HG03066 (cell line): Measurements from ENCODE around the gene SLC35D1.
"Not testable (repeated sequence)": the region's sequence is repeated elsewhere in the genome, so short reads cannot be mapped to it uniquely, and the experiment has no call there.

ENCODE experiments used
- ATAC-seq: cut with Tn5 transposase; IDR thresholded peaks from one replicate; pipeline ENCODE4 v1.9.1; 2021; ENCODE audit warnings: low read depth; ENCODE audit not compliant: unreplicated experiment

SLC35D1 gene

DNA sequence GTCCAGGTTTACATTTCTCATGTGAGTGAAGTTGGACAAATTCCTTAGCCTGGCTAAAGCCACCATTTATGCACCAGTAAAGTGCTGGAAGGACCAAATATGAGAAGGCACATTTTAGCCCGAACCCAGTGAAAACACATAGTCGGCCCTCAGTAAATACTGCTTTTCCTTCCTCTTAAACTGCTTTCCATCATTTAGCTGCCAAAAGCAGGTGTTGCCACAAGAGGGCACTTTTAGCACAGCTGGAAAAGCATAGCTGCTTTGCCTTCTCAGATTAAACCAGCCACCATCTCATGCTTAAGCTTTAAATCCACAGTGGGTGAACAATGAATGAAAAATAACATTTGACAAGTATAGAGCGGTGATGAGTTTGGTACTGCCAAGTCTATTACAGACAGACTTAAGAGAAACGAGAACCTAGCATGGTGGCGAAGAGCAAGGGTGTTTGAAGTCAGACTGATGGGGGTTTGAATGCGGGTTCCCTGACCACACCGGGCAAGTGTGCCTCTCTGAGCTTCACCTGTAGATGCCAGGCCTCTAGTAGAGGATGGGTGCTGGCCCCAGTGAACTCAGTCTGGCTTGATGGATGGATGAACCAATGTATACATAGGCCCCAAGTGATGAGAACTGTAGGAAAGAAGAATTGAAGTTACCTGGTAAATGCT lies 57.8 kb downstream of the SLC35D1 start:
- peak; percentile 77 for ATAC-seq

DNA sequence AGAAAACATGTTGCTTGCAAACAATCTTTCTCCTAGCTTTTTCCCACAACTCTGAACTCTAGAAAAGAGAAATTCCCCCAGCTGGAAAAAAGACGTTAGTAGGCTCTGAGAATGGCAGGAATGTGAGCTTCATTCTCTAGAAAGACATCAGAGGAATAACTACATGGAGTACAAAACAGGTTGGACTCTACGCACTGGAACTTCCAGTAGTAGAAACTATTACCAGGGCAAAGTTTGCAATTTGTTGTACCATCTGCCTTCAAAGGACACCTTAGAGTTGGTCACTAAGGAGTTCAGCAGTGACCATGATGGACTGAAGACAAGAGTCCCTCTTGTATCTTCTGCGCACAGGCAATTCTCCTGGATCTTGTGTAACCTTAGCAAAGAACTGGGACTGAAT lies 60.9 kb downstream of the SLC35D1 start:
- ATAC-seq = no peak

DNA sequence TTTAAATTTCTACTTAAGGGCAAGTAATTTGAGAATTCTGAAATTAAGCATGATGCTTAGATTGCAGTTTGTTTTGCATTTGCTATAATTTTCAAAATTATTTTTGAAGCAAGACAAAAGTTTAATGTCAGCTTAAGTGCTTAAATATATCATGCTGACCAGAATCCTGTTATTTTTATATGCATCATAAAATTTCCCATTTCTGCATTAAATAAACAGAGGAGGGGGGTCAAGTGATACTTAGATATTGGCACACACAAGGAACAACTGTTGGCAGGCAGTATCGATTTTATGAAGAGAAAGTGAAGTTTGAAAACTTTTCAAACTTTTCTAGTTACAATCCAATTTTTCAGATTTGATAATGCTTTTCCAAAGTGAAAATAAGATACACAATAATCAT lies 68.1 kb downstream of the SLC35D1 start:
- no peak for ATAC-seq

DNA sequence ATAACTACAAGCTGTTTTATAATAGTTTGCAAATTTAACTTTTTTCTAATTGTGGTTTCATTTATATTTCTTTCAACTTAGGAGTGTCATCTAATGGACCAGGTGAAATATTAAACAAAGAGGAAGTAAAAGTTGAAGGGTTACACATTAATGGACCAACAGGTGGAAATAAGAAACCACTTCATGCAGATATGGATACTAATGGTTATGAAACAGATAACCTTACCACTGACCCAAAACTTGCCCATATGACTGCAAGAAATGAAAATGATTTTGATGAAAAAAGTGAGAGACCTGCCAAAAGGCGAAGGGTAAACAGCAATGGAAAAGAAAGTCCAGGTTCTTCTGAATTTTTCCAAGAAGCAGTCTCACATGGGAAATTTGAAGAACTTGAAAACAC lies 69.5 kb downstream of the SLC35D1 start:
- peak; percentile 84 for ATAC-seq

DNA sequence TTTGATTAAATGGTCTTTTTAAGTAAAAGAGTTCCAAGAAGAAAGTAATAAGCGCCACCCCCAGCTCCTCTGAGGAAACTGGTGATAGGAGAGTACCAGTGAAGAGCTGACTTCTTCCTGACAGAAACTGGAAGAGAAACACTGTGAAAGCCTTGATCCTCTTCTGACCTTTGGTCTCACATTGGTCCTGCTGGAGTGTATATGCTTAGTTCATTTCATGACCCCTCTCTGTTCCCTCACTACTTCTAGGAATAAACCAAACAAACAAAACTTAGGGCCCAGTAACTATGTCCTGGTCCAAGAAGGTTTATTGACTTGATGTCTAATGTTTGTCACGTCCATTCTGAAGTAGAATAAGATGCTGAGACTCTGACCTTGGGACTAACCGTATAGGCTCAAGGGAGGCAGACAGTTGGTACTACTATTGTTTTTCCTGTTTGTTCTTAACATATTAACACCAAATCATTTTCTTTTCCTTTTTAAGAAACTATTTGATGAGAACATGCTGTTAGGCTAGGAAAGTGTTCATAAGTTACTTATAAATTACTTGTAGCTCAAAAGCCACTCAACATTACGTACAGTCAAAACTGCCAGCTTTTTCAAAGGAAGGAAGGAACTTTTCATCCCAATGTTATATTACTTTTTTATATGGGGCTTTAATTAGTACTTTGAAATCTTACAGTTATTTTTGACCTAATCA lies 71.2 kb downstream of the SLC35D1 start:
- peak; percentile 49 for ATAC-seq

DNA sequence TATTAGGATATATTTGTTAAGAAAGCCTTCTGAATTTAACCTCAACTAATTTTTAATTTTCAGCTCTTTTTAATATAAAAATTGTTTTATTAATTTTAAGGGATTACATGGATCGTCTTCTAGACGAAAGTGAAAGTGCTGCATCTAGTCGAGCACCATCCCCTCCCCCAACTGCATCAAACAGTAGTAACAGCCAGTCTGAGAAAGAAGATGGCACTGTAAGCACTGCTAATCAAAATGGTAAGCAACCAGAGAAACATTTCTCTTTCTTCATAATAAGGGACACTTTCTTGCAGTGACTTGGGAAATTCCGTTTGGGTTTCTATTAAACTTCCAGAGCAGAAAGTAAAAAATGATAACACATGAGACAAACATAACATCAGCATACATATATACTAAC lies 72.3 kb downstream of the SLC35D1 start:
- no peak for ATAC-seq

DNA sequence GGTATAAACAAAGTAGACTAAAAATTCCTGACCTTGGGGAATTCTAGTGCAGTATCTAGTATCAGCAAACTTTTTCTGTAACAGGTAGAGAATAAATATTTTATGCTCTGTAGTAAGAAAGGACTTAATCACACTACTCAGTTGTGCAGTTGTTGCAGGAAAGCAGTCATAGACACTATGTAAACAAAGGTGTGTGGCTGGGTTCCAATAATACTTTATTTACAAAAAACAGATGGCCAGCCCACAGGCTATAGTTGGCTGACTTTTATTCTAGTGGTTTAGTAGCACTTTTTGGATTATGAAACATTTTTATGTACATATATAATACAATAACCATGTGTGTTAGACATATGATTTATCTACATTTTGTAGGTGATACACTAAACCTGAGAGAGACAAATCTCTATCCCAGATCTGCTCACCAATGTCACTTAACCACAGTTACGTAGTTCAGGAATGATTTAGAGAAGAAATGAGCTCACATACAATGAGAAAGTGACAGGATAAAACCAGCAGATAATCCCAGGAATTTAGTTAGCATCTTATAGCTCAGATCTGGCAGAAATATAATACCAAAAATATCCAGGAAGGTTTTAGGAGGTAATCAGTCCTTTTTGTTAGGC lies 73.1 kb downstream of the SLC35D1 start:
- ATAC-seq = no peak

DNA sequence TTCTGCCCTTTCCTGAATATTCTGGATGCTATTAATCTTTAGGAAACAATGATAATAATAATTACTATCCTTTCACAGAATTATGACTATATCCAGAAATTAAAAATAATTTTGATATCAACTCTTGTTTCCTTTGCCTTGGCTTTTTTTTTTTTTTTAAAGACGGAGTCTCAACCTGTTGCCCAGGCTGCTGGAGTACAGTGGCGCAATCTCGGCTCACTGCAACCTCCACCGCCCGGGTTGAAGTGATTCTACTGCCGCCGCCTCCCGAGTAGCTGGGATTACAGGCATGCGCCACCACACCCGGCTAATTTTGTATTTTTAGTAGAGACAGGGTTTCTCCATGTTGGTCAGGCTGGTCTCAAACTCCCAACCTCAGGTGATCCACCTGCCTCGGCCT lies 74.3 kb downstream of the SLC35D1 start:
- not testable (repeated sequence) for ATAC-seq

DNA sequence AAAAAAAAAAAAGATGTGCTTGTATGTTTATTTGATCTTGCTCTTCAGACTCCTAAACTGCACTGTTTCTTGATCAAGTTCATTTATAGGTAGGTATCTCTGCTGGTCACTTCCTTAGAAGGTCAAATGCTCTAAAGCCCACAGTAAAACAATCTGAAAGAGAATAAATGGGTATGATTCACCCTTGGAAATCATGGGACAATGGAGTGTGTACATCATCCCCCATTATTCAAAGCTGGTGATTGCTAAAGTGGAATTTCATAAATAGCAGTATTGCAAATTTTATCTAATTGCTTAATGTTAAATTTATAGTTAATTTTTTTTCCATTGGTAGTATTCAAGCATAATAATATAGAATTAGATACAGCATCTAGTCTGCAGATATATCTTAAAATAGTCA lies 75.7 kb downstream of the SLC35D1 start:
- no peak for ATAC-seq

DNA sequence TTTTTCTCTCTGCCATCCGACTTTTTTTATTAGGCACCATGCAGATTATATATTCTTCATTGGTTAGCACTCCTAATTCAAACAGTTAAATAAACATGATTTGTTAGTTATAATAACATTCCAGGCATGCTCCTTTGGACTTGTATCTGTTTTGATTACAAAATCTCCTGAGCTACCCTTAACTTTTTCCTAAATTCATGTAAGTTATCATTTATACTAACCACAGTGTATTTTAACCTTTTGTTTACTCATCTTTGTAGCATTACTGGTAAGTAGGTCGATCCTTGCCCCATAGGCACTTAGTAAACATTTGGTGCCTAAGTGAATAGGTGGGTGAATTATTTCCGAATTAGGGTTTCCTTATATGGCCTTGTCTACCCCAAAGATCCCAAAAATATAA lies 85.4 kb downstream of the SLC35D1 start:
- ATAC-seq = no peak

DNA sequence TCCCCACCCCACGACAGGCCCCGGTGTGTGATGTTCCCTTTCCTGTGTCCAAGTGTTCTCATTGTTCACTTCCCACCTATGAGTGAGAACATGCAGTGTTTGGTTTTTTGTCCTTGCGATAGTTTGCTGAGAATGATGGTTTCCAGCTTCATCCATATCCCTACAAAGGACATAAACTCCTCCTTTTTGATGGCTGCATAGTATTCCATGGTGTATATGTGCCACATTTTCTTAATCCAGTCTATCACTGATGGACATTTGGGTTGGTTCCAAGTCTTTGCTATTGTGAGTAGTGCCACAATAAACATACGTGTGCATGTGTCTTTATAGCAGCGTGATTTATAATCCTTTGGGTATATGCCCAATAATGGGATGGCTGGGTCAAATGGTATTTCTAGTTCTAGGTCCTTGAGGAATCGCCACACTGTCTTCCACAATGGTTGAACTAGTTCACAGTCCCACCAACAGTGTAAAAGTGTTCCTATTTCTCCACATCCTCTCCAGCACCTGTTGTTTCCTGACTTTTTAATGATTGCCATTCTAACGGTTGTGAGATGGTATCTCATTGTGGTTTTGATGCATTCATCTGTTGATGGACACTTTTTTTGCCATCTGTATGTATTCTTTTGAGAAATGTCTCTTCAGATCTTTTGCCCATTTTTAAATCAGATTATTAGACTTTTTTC lies 87.6 kb downstream of the SLC35D1 start:
- ATAC-seq = not testable (repeated sequence)

DNA sequence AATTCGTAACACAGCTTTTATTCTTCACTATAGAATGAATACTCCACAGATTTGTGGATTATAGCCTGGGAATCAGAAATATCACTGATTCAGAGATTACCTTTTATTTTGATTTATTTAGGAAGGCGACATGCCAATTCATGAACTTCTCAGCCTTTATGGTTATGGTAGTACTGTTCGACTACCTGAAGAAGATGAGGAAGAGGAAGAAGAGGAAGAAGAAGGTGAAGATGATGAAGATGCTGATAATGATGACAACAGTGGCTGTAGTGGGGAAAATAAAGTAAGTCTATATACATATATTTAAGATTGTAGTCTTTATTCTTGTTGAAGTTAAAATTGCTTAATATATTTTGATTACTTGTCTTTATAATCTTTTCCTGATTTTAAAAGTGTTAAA lies 96.0 kb downstream of the SLC35D1 start:
- no peak for ATAC-seq

DNA sequence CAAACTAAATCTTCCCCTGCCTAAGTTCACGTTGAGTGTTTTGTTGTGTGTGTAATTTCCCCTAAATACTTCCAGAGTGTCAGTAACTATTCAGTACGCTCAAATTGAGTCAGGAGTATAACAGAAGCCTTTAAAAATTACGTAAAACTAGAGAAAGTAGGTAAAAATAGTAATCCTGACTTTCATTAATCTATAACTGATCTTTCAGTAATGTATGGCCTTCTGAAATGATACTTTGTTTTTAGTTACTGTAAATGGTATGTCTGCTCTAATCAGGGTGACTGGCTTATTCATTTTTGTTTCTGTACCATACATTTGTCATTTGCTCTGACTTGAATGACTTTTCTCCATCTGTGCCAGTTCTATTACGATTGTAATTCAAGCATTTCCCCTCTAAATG lies 99.7 kb downstream of the SLC35D1 start:
- ATAC-seq = peak; percentile 79

DNA sequence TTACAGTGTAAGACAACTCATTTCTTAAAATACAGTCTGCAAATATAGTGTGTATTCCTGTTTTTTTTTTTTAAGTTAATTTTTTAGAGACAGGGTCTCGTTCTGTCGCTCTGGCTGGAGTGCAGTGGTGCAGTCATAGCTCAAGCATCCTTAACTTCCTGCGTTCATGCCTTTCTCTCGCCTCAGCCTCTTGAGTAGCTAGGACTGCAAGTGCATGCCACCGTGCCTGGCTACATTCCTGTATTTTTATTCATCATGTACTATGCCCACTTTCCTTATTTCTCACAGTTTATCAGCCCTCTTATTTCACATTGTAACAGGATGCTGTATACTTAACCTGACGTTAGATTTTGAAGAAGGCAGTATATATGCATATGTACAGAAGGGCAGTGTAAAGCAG lies 102.4 kb downstream of the SLC35D1 start:
- no peak for ATAC-seq
